ENCODE measurements around the gene C12orf76. TPM values are rescaled to one million over a fixed set of nuclear protein-coding genes. Genes with fewer than 3 reads are reported as not detected.

C12orf76 gene
- total RNA-seq, 1 experiment from 2014 or later: 18.3 TPM

GRCh38 chr12:110029290-110029815 is 19.0 kb downstream of the C12orf76 start (continued):
- TF ChIP-seq OVOL2 (CRISPR knock-in tag; IDR thresholded peaks at IDR 0.05; ENCODE audit: borderline replicate concordance) (no peak), EMX1 (CRISPR knock-in tag; IDR thresholded peaks at IDR 0.05) (no peak)

DNA sequence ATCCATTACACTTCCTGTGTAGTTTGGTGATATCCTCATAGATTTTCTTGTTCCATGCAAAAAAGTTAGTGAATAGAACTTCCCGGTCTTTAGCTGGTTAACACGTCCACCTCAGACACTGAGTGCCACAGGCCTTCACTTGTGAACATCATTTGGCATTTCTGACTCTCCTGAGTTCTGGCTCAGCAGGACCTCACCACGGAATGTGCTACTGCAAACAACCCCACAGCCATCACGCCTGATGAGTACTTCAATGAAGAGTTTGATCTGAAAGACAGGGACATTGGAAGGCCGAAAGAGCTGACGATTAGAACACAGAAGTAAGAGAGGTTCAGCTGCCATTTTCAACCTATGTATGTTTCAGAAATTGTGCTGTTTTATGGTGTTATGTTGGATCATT is 20.0 kb downstream of the C12orf76 start:
- ATAC-seq: no peak
- CTCF ChIA-PET: interaction anchor here (0.5 to 0.6 kb wide), 3 partner anchors 13 to 101 kb away, joined by 3 read pairs; no protein-coding TSS in a partner anchor
- Mint-ChIP-seq H3K27me3 (ENCODE audit: low read depth) (no peaks in the 10 kb centered on the region), H3K4me1 (peaks cover 4% of the 10 kb centered on the region), H3K4me3 (no peak overlapping the region), H3K9me3 (no peaks in the 10 kb centered on the region), H3K27ac (no peak overlapping the region), H3K36me3 (peaks cover 7% of the 10 kb centered on the region)
- TF ChIP-seq ZNF263 (CRISPR knock-in tag; IDR thresholded peaks at IDR 0.05; ENCODE audit: low read depth) (no peak), OVOL2 (CRISPR knock-in tag; IDR thresholded peaks at IDR 0.05; ENCODE audit: borderline replicate concordance) (no peak), ETV6 (CRISPR knock-in tag; IDR thresholded peaks at IDR 0.05) (no peak), HMGA2 (CRISPR knock-in tag; IDR thresholded peaks at IDR 0.05) (no peak), NFATC4 (CRISPR knock-in tag; IDR thresholded peaks at IDR 0.05) (no peak), GTF2I (CRISPR knock-in tag; conservative IDR thresholded peaks at IDR 0.05) (no peak)
- TF ChIP-seq, protein P1, sequence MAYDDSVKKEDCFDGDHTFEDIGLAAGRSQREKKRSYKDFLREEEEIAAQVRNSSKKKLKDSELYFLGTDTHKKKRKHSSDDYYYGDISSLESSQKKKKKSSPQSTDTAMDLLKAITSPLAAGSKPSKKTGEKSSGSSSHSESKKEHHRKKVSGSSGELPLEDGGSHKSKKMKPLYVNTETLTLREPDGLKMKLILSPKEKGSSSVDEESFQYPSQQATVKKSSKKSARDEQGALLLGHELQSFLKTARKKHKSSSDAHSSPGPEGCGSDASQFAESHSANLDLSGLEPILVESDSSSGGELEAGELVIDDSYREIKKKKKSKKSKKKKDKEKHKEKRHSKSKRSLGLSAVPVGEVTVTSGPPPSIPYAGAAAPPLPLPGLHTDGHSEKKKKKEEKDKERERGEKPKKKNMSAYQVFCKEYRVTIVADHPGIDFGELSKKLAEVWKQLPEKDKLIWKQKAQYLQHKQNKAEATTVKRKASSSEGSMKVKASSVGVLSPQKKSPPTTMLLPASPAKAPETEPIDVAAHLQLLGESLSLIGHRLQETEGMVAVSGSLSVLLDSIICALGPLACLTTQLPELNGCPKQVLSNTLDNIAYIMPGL (CRISPR knock-in tag; IDR thresholded peaks at IDR 0.05): no peak
- POLR2A ChIA-PET: no interaction called here
- DNase-seq (ENCODE audit: low spot score): no peak

DNA sequence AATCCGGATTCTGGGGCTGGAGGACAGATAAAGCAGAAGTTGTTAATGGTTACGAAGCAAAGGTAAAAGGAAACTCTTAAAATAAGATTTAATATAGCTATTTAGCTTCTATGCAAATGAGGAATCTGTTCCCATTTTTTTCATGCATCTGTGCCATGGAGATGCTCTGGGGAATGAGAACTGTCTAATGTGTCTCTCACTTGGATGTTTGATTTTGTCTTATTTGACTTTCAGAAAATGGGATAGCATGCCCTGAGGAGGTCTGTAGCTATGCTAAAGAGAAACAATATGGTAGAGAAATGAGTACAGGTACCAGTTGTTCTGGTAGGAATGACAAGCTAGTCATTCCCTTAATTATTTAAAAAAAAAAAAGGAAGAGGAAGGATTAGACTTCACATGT is 24.3 kb downstream of the C12orf76 start:
- H3K27ac Mint-ChIP-seq: no peak overlapping the region
- H3K36me3 Mint-ChIP-seq: peaks cover 8% of the 10 kb centered on the region

More for the DNA sequence above, 24.3 kb downstream of the C12orf76 start:
- DNase-seq (ENCODE audit: low spot score) (no peak), ATAC-seq (no peak)
- ChIA-PET CTCF (interaction anchor here (0.8 to 1.9 kb wide), 6 partner anchors 12 to 179 kb away, joined by 3 to 5 read pairs (median 4); no protein-coding TSS in a partner anchor), POLR2A (no interaction called here)
- no peaks in the 10 kb centered on the region for H3K27me3 Mint-ChIP-seq (ENCODE audit: low read depth)
- peaks cover 12% of the 10 kb centered on the region for H3K4me1 Mint-ChIP-seq
- no peaks in the 10 kb centered on the region for H3K9me3 Mint-ChIP-seq
- TF ChIP-seq RELA (CRISPR knock-in tag; IDR thresholded peaks at IDR 0.05; ENCODE audit: borderline replicate concordance) (no peak), FOXJ3 (CRISPR knock-in tag; IDR thresholded peaks at IDR 0.05; ENCODE audit: borderline replicate concordance) (no peak), TEAD1 (CRISPR knock-in tag; IDR thresholded peaks at IDR 0.05) (no peak), ZNF532 (CRISPR knock-in tag; IDR thresholded peaks at IDR 0.05; ENCODE audit: borderline replicate concordance) (no peak), ARID4B (CRISPR knock-in tag; IDR thresholded peaks at IDR 0.05; ENCODE audit: borderline replicate concordance) (no peak), IRF1 (CRISPR knock-in tag; IDR thresholded peaks at IDR 0.05) (no peak), HMGA2 (CRISPR knock-in tag; IDR thresholded peaks at IDR 0.05) (no peak)
- H3K4me3 Mint-ChIP-seq: no peak overlapping the region

All from WTC11 (cell line).